A549 (cell line): ENCODE measurements around the gene ATP10D. TPM values are rescaled to one million over a fixed set of nuclear protein-coding genes. Genes with fewer than 3 reads are reported as not detected.

Experiments
- ATAC-seq, 2 experiments: fragments of 200-7000 bp in 1 of 2; fragments of >200 bp in 1 of 2; cut with Nextera tagmentation in 1 of 2; cut with Tn5 transposase in 1 of 2; 3 replicates each; pipeline versions ENCODE4 v1.8.0 to v1.9.1; 2018 to 2020; ENCODE audit warnings: mild to moderate bottlenecking in 1 of 2, moderate library complexity in 1 of 2
- CTCF ChIA-PET: fragments of 300-600 bp; sonication (Branson Sonifier 250); formaldehyde crosslinking; extraction: SDS; loops from one replicate; lab custom pipeline; 2021; ENCODE audit warnings: antibody characterized with exemption, inconsistent platforms; lab: Yijun Ruan, JAX
- POLR2A ChIA-PET: fragments of 350-600 bp; formaldehyde crosslinking; extraction: SDS; loops from one replicate; lab custom pipeline; 2021; ENCODE audit warnings: antibody characterized with exemption, inconsistent platforms; lab: Yijun Ruan, JAX
- DNase-seq, 2 experiments: peaks; one replicate each; pipeline versions ENCODE4 v3.0.0 to v3.0.0-alpha.2; 2011 to 2016; ENCODE audit warnings: low read depth in 1 of 2, low spot score in 1 of 2
- FAIRE-seq: peaks from 2 replicates; lab custom pipeline; 2011; peaks lifted over from hg19 to GRCh38; lab: Jason Lieb, UNC
- H3K27ac ChIP-seq, 2 experiments: fragments of >200 bp; sonication (Bioruptor Twin); formaldehyde crosslinking; 3 replicates each; pipeline ENCODE4 v1.5.1; 2016 to 2017
- H3K4me1 ChIP-seq: fragments of >200 bp; sonication (Bioruptor Twin); formaldehyde crosslinking; 3 replicates; pipeline ENCODE4 v1.6.1; 2016
- H3K4me2 ChIP-seq: fragments of >200 bp; sonication (Bioruptor Twin); formaldehyde crosslinking; 3 replicates; pipeline ENCODE4 v1.6.1; 2016
- H3K4me3 ChIP-seq: fragments of >200 bp; sonication (Bioruptor Twin); formaldehyde crosslinking; 3 replicates; pipeline ENCODE4 v1.5.1; 2016
- H3K9me3 ChIP-seq: fragments of >200 bp; sonication (Bioruptor Twin); formaldehyde crosslinking; 3 replicates; pipeline ENCODE4 v1.6.1; 2016
- ATOH8 ChIP-seq: fragments of 250-450 bp; sonication (Bioruptor Pico); IDR thresholded peaks from 2 replicates; pipeline ENCODE4 v1.5.0; 2020; ENCODE audit warnings: low read depth, mild to moderate bottlenecking, moderate library complexity
- BHLHE40 ChIP-seq: IDR thresholded peaks from 2 replicates; pipeline ENCODE4 v1.6.1; 2012; ENCODE audit warnings: low read depth, low read length, inconsistent platforms
- CBX2 ChIP-seq: fragments of 200-600 bp; sonication (generic); IDR thresholded peaks from 2 replicates; pipeline ENCODE4 v1.6.1; 2016; ENCODE audit warnings: low read depth, mild to moderate bottlenecking, borderline replicate concordance
- CBX8 ChIP-seq: fragments of 200-600 bp; sonication (generic); IDR thresholded peaks from 2 replicates; pipeline ENCODE4 v1.6.1; 2016
- CHD4 ChIP-seq: fragments of 200-600 bp; sonication (generic); IDR thresholded peaks from 2 replicates; pipeline ENCODE4 v1.6.1; 2016; ENCODE audit warnings: antibody characterized with exemption, mild to moderate bottlenecking, borderline replicate concordance
- CTCF ChIP-seq: fragments of >200 bp; sonication (Bioruptor Twin); formaldehyde crosslinking; IDR thresholded peaks from 3 replicates; pipeline ENCODE4 v1.5.1; 2016
- EHF ChIP-seq: fragments of 250-450 bp; sonication (Bioruptor Pico); IDR thresholded peaks from 2 replicates; pipeline ENCODE4 v1.5.0; 2020; ENCODE audit warnings: mild to moderate bottlenecking
- ELK1 ChIP-seq: fragments of 150-350 bp; IDR thresholded peaks from 2 replicates; pipeline ENCODE4 v1.6.1; 2014; ENCODE audit warnings: low read depth, mild to moderate bottlenecking, low read length
- EP300 ChIP-seq, 2 experiments: fragments of >200 bp; sonication (Bioruptor Twin); formaldehyde crosslinking; IDR thresholded peaks; 2 replicates in 1 of 2; 3 replicates in 1 of 2; pipeline ENCODE4 v1.6.1; 2016 to 2017
- ESRRA ChIP-seq: fragments of 150-350 bp; IDR thresholded peaks from 2 replicates; pipeline ENCODE4 v1.6.1; 2014; ENCODE audit warnings: mild to moderate bottlenecking, low read length, borderline replicate concordance
- HDAC2 ChIP-seq: fragments of 200-600 bp; sonication (generic); IDR thresholded peaks from 2 replicates; pipeline ENCODE4 v1.6.1; 2016
- HES2 ChIP-seq: fragments of >200 bp; sonication (Bioruptor Twin); formaldehyde crosslinking; IDR thresholded peaks from 2 replicates; pipeline ENCODE4 v1.6.1; 2016
- JUN ChIP-seq, 2 experiments: fragments of >200 bp; sonication (Bioruptor Twin); formaldehyde crosslinking; IDR thresholded peaks; 2 replicates in 1 of 2; 3 replicates in 1 of 2; pipeline ENCODE4 v1.6.1; 2016 to 2017
- KDM1A ChIP-seq: fragments of 200-600 bp; sonication (generic); IDR thresholded peaks from 2 replicates; pipeline ENCODE4 v1.6.1; 2016; ENCODE audit warnings: low read depth, mild to moderate bottlenecking
- MAX ChIP-seq: IDR thresholded peaks from 2 replicates; pipeline ENCODE4 v1.6.1; 2012
- NPAS2 ChIP-seq: fragments of 250-450 bp; sonication (Bioruptor Pico); IDR thresholded peaks from 2 replicates; pipeline ENCODE4 v1.8.0; 2022; ENCODE audit warnings: mild to moderate bottlenecking, moderate library complexity, borderline replicate concordance
- POLR2AphosphoS2 ChIP-seq: conservative IDR thresholded peaks from 2 replicates; pipeline ENCODE4 v1.6.1; 2012; ENCODE audit warnings: low read length, improper control_type of control experiment, inconsistent platforms
- RARB ChIP-seq: fragments of 250-450 bp; sonication (Bioruptor Pico); IDR thresholded peaks from 2 replicates; pipeline ENCODE4 v1.8.0; 2021; ENCODE audit warnings: mild to moderate bottlenecking, moderate library complexity
- SMC3 ChIP-seq: fragments of >200 bp; sonication (Bioruptor Twin); formaldehyde crosslinking; IDR thresholded peaks from 3 replicates; pipeline ENCODE4 v1.6.1; 2018; ENCODE audit warnings: inconsistent platforms
- SREBF2 ChIP-seq: fragments of 450-650 bp; IDR thresholded peaks from 2 replicates; pipeline ENCODE4 v1.6.1; 2014; ENCODE audit warnings: mild to moderate bottlenecking, moderate library complexity
- TFCP2L1 ChIP-seq: fragments of 250-450 bp; sonication (Bioruptor Pico); IDR thresholded peaks from 2 replicates; pipeline ENCODE4 v1.5.0; 2021; ENCODE audit warnings: mild to moderate bottlenecking
- ZC3H11A ChIP-seq: fragments of 450-650 bp; IDR thresholded peaks from 2 replicates; pipeline ENCODE4 v1.6.1; 2014; ENCODE audit warnings: antibody characterized with exemption, mild to moderate bottlenecking
- ZFP36 ChIP-seq: fragments of 450-650 bp; IDR thresholded peaks from 2 replicates; pipeline ENCODE4 v1.6.1; 2014; ENCODE audit warnings: borderline replicate concordance; ENCODE audit not compliant: partially characterized antibody
- WGBS: methylation state at CpG from one replicate; pipeline ENCODE4 v1.1.6; 2017; ENCODE audit errors: missing lambda C conversion rate; 5-methylcytosine and 5-hydroxymethylcytosine counted together
- polyA plus RNA-seq, 4 experiments: library from polyadenylated mRNA; depleted of rRNA in 3 of 4; stranded (reverse); fragments of >200 nt; fragmentation: RNase III in 1 of 4; extraction: RNeasy Plus Mini Kit Qiagen cat#74134 plus additional on column Dnase treatment in 1 of 4; gene quantifications; 2 replicates in 3 of 4; 3 replicates in 1 of 4; pipeline ENCODE4 v1.2.3, GENCODE V29; 2011 to 2017

Gene ATP10D
- polyA plus RNA-seq, 2 of the 4 experiments (the other 2 are of a cell fraction) = 2.7 to 6.8 TPM

GRCh38 chr4:47598896-47599295 is 113.8 kb downstream of the ATP10D start:
- 11% methylated on average over 3 of the region's 3 CpGs for WGBS
- no peak overlapping the region for H3K4me3 ChIP-seq
- FAIRE-seq = no peak
- no peaks in the 10 kb centered on the region for H3K9me3 ChIP-seq
- CTCF ChIA-PET = no interaction called here
- no peak for ATAC-seq
- TF ChIP-seq HES2 (no peak), ATOH8 (CRISPR knock-in tag) (no peak), BHLHE40 (no peak), CBX2 (no peak)
- TF ChIP-seq, all 56 proteins: peak for 0
- H3K4me1 ChIP-seq = no peaks in the 10 kb centered on the region
- POLR2A ChIA-PET = no interaction called here
- DNase-seq = no peak
- H3K4me2 ChIP-seq = no peak overlapping the region
- no peak overlapping the region for H3K27ac ChIP-seq

GRCh38 chr4:47606482-47606881 is 121.4 kb downstream of the ATP10D start:
- 18% methylated on average over 3 of the region's 3 CpGs for WGBS
- POLR2A ChIA-PET = no interaction called here
- no peak for DNase-seq
- no peak for TF ChIP-seq EP300 (IDR thresholded peaks at IDR 0.05)
- TF ChIP-seq CHD4 = no peak
- TF ChIP-seq EHF (CRISPR knock-in tag) = no peak
- no peak for TF ChIP-seq MAX
- no peak for TF ChIP-seq CBX8
- TF ChIP-seq ATOH8 (CRISPR knock-in tag) = no peak
- no peaks in the 10 kb centered on the region for H3K4me1 ChIP-seq
- H3K27ac ChIP-seq = no peak overlapping the region
- no peaks in the 10 kb centered on the region for H3K9me3 ChIP-seq
- ATAC-seq = no peak
- FAIRE-seq = no peak
- H3K4me3 ChIP-seq = no peak overlapping the region
- no peak overlapping the region for H3K4me2 ChIP-seq
- CTCF ChIA-PET = no interaction called here

- H3K4me1 ChIP-seq = no peaks in the 10 kb centered on the region
- H3K27ac ChIP-seq = no peak overlapping the region
- CTCF ChIA-PET = no interaction called here
- DNase-seq (no peak), ATAC-seq (no peak), FAIRE-seq (no peak)
- POLR2A ChIA-PET = no interaction called here
- WGBS = 49% methylated on average over 4 of the region's 4 CpGs
- H3K4me2 ChIP-seq = no peak overlapping the region
- no peak overlapping the region for H3K4me3 ChIP-seq
- TF ChIP-seq ESRRA (no peak), KDM1A (no peak), TFCP2L1 (CRISPR knock-in tag) (no peak), ZFP36 (no peak)
- H3K9me3 ChIP-seq = no peaks in the 10 kb centered on the region
Observed at GRCh38 chr4:47612116-47613023, 127.3 kb downstream of the ATP10D start.

- Histone ChIP-seq H3K4me2 (no peak overlapping the region), H3K9me3 (no peaks in the 10 kb centered on the region), H3K27ac (no peak overlapping the region), H3K4me1 (no peaks in the 10 kb centered on the region), H3K4me3 (no peak overlapping the region)
- WGBS = 18% methylated on average over 3 of the region's 4 CpGs
- CTCF ChIA-PET = no interaction called here
- no peak for DNase-seq
- no peak for ATAC-seq
- POLR2A ChIA-PET = no interaction called here
- no peak for FAIRE-seq
- TF ChIP-seq MAX (no peak), JUN (IDR thresholded peaks at IDR 0.05) (no peak), HDAC2 (no peak), ZC3H11A (no peak), CTCF (no peak), SMC3 (no peak), SREBF2 (no peak), ELK1 (no peak), ATOH8 (CRISPR knock-in tag) (no peak), RARB (CRISPR knock-in tag) (no peak), HES2 (no peak), NPAS2 (CRISPR knock-in tag) (no peak), POLR2AphosphoS2 (no peak)
Observed at GRCh38 chr4:47615385-47615784, 130.3 kb downstream of the ATP10D start.
